DOHH2 (cell line): ENCODE results near the gene PAQR6.

Experiments
- CTCF ChIP-seq: fragments of 200-600 bp; sonication (generic); IDR thresholded peaks from one replicate; pipeline ENCODE4 v1.5.1; 2014; ENCODE audit warnings: antibody characterized with exemption, mild to moderate bottlenecking, low read depth, low read length; ENCODE audit not compliant: poor library complexity, severe bottlenecking
- EZH2phosphoT487 ChIP-seq: fragments of 200-600 bp; sonication (generic); IDR thresholded peaks from 2 replicates; pipeline ENCODE4 v1.6.1; 2017; ENCODE audit warnings: borderline replicate concordance, mild to moderate bottlenecking, antibody characterized with exemption, low read length, moderate library complexity, mixed read lengths

GRCh38 chr1:156238248-156238647 lies 9.6 kb downstream of the PAQR6 start:
- TF ChIP-seq CTCF = no peak
- no peak for TF ChIP-seq EZH2phosphoT487
